HG03066 (cell line): ENCODE results near the gene ABAT.
"Not testable (repeated sequence)": the region's sequence is repeated elsewhere in the genome, so short reads cannot be mapped to it uniquely, and the experiment has no call there.

ENCODE experiments used
- ATAC-seq: cut with Tn5 transposase; IDR thresholded peaks from one replicate; pipeline ENCODE4 v1.9.1; 2021; ENCODE audit warnings: low read depth; ENCODE audit not compliant: unreplicated experiment

Gene ABAT

DNA sequence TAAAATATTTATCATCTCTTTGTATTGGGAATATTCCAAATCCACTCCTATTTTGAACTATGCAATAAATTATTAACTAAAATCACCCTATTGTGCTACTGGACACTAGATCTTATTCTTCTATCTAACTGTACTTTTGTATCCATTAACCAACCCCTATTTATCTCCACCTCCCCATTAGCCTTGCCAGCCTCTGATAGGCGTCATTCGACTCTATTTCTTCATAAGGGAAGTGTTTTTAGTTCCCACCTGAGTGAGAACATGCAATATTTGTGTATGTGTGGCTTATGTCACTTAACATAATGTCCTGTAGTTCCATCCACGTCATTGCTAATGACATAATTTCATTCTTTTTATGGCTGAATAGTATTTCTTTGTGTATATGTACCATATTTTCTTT, 99.1 kb downstream of the ABAT start:
- no peak for ATAC-seq

DNA sequence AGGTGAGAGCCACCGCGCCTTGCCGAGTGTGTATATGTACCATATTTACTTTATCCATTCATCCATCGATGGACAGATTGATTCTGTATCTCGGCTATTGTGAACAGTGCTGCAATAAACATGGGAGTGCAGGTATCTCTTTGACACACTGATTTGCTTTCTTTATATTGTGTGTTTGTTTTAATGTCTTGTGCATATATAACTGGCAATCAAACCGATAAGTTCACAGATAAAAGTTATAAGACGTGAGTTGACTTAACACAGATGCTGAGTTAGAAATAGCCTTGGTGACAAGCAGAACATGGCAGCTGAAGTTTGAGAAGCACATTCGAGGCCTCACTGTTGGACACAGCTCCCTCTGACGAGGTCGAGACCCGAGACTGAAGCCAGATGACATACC, 99.8 kb downstream of the ABAT start:
- no peak for ATAC-seq

DNA sequence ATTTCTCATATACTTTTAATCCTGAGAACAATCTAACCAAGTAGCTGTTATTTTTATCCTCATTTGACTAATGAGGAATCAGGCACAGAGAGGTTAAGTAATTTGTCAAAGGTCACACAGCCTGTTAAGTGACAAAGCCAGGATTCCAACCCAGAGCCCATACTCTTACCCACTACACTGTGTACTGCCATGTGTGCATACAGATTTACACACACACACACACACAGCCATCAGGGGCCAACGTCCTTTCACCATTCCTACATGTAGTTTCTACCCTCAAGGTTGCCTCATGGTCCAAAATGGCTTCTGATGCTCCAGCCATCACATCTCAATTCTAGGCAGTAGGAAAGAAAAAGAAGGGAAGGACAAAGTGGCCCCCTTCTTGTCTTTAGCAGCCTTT, 100.9 kb downstream of the ABAT start:
- ATAC-seq: no peak

DNA sequence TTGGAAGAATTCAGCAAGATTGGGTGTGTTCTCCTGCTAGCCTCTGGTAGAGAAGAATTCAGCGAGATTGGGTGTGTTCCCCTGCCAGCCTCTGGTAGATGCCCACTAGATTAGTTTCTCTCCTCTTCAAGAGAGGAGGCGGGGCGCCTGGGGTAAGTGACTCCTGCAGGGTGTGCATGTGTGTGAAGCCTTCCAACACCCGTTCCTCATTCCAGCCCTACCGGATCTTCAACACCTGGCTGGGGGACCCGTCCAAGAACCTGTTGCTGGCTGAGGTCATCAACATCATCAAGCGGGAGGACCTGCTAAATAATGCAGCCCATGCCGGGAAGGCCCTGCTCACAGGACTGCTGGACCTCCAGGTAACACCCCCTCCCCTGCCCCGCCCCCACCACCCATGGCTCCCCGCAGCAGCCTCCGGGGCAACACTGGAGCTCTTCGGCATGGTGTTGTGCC, 101.7 kb downstream of the ABAT start:
- no peak for ATAC-seq

DNA sequence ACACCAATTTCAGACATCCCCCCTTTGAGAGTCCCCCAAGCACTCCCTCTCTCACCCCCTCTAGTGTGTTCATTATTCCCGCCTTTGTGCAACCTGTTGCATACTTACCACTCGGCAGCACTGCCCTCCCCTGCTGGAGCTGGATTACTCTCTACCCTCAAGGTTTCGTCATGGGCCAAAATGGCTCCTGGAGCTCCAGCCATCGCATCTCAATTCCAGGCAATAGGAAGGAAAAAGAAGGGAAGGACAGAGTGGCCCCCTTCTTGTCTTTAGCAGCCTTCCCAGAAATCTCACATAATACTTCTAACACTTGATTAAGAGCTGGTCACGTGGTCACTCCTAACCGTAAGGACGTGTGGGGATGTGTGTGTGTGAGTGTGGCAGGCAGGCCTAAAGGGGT, 102.8 kb downstream of the ABAT start:
- ATAC-seq: no peak

DNA sequence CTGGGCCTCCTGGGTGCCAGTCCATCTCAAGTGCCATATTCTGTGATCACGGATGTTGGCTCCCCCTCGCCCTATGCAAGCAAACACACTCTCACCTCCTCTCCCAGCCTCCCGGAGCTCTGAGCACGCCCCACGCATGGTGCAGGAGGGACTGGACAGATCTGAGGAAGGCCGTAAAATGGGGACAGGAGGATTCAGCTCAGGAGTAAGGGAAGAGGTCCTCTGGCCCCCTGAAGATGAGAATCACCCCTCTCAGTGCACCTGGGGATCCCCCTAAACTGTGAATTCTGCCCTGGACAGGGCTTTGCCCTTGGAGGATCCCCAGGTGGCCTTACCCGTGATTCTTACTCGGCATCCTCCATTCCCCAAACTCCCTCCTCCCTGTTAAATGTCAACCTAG, 107.4 kb downstream of the ABAT start:
- ATAC-seq: no peak

DNA sequence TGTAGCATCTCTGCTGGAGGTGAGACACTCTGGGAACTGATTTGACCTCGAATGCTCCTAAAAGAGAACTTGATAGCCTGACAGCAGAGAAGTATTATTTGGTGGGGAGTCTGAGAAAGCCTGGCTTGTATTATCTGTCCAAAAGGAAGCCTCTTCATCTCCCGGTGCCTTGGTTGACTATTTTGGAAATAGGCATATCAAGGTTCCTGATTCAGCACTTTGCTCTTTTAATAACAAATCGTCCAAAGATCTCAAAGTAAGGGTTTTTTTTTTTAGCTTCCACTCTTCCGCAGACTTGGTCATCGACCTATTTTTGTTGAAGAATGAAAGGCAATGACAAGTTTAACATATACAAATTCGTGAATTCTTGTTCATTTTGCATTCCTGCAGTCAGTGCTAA, 108.3 kb downstream of the ABAT start:
- ATAC-seq: no peak

DNA sequence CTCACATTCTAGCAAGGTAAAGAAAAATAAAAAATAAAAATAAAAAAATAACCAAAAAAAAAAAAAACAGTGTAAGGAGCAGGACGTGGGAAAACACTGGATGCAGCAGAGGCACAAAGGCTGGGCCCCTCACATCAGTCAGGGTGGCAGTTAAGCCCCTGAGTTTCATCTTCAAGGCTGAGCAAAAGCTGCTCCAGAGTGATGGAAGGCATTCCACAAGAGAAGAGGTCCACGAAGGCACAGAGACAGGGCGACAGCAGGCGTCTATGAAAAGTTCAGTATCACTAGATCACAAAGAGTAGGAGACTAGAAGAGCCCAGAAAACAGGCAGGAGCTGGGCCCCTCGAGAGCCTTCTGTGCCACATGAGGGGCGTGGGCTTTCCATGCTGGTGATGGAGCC, 111.0 kb downstream of the ABAT start:
- no peak for ATAC-seq

DNA sequence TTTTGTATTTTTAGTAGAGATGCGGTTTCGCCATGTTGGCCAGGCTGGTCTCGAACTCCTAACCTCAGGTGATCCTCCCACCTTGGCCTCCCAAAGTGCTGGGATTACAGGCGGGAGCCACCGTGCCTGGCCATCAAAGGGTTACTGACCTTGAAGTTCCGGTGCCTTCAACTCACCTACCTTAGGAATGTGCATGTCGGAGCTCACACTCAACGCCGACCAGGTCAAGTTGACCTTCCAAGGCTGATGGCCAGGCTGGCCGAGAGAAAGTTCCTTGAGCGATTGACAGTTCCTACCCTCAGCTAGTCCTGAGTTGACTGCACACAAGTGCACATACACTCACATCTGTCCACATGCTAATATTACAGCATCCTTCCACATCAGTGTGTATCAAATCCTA, 111.9 kb downstream of the ABAT start:
- ATAC-seq: not testable (repeated sequence)

DNA sequence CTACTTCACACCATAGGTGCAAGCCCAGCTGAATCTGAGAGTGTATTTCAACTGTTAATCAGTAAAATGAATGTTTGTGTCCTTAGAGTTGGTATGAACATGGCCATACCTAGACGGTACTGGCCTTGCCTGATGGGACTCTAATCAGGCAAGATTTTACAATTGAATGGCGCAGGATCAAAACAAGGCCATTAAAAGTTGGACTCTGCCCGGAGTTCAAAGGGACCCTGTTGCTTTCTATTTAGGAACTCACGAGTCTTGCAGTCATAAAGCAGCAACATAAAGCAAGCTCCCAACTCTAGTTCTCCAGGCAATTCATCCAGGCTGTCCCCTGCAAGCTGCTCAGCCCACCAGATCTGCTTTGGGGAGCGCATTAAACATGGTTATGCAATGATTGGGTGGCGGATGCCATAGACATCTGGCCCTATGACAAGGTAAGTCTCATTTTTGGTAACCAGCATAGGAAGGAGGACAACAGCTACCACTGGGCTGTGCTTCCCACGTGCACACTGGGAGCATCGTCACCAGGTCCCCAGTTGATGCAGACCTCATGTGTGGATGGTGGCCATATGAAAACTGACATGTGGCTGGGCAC, 114.3 kb downstream of the ABAT start:
- no peak for ATAC-seq

DNA sequence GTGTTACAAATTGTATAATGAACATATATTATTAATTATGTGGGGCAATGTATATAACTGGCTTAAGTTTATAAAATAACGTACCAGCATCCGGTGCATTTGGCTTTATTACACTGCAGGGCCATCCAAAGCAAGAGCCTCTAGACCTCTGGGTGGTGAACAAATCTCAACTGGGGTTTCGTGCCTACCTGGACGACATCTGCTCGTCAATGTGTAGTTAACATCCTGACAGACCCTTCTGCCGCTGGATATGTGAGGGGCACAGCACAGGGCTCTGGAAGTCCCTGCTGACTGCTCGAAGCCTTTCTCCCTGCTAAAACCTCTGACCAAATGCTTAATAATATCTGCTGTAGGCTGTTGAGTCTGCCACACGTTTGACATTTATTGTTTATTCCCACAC, 120.7 kb downstream of the ABAT start:
- ATAC-seq: no peak

DNA sequence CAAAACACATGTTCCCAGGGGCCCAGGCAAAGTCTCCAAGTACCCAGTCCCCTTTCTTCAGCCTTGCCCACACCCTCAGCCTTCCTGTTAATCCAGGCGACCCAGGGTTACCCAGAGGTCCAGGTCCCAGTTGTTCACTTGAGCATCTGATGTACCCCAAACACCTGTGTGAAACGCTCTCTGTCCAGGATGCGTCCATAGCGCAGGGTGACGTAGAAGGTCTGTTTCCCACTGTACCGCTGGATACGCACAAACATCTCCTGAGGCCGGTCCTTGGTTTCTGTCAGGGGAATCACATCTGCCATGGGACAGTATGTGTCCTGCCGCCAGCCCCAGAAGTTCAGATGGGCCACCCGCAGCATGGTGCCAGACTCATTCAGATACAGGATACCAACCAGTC, 121.4 kb downstream of the ABAT start:
- ATAC-seq: no peak

DNA sequence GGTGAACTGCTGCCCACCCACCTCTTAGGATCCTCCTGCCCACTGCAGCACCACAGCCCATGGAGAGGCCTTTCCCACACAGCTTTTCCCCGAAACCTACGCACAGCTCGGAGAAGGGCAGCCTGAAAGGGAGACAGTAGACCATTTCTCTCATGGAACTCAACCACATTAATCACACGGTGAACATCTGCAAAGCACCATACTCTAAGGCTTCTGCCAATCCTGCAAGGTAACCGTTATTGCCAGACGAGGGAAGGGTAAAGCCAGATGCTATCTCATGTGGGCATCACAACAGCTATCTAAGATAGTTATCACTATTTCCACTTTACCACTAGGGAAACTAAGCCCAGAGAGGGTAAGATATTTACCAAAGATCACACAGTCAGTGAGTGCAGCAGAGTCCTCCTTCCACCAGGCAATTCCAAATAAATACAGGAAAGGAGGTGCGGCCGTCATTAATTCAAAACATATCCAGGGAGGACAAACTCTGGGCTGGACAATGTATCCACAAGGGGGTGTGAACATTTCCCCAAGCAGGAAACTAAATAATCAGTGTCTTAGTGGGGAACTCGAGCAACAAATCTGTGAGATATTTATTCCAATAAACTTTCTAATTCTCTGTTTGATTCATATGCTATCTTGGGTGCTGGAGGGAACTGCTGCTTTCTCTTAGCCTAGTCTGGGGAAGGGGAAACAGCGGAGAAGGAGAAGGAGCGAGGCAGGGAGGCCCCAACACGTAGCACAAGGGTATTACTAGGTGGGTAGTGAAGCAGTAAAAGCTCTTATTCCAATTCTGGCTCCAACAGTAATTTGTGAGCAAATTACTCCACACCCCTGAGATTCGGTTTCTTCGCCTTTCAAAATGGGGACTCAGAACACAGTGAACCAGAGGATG, 122.3 kb downstream of the ABAT start:
- ATAC-seq: peak; percentile 1

DNA sequence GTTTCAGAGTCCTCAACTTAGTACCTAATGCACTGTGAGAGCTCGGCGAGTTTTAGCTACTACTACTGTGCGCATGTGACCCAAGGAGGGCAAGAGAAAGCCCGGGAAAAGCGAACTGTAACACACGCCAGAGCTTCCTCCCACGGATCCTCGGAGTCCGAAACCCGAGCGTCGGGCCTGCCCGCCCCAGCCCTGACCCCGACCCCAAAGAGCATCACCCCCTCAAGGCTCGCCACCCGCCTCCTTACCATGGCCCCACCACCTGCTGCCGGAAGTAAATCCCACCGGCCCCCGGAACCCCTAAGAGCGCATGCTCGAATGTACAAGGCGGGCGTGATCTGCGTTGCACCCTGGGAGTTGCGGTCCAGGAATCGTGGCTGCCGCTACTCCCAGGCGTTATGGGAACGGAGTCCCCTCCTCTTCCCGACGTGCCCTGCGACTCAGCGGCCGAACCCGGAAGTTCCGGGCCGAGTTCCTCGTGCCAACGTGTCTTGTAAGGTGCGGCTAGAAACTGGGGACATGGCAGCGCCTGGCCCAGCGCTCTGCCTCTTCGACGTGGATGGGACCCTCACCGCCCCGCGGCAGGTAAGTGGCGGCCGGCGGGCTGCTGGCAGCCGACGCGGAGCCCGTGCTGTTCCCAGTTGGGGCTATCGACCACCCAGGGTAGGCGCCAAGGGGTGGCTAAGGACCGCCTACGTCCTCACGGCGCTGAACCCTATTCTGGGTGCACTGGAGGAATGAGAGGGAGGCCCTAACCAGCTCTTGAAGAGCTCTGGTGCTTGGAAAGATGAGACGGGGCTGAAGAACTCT, 123.2 kb downstream of the ABAT start, which contains the start of the genes PMM2 and TMEM186:
Gene PMM2, plus strand, starts transcription at position 476 of the 810 bp plus-strand sequence. Its CDS starts 44 bp downstream, at position 520.
Gene TMEM186, minus strand, starts transcription at position 276 of the 810 bp plus-strand sequence. Its CDS starts 25 bp downstream, at position 251.
- peak; percentile 88 for ATAC-seq

DNA sequence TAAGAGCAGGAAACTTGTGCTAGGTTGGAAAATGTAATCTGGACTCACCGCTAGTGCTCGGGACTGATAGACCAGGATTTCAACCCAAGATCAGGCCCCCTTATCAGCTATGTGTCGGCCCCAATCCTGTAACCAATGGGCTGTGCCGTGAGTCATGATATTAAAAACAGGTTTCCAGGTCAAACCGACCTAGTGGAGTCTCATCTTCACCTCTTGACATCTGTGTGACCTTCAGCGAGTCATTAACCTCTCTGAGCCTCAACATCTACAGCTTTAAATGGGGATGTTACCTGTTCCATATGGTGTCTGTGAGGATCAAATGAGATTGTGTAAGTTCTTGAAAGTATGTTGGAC, 123.7 kb downstream of the ABAT start:
- peak; percentile 1 for ATAC-seq

DNA sequence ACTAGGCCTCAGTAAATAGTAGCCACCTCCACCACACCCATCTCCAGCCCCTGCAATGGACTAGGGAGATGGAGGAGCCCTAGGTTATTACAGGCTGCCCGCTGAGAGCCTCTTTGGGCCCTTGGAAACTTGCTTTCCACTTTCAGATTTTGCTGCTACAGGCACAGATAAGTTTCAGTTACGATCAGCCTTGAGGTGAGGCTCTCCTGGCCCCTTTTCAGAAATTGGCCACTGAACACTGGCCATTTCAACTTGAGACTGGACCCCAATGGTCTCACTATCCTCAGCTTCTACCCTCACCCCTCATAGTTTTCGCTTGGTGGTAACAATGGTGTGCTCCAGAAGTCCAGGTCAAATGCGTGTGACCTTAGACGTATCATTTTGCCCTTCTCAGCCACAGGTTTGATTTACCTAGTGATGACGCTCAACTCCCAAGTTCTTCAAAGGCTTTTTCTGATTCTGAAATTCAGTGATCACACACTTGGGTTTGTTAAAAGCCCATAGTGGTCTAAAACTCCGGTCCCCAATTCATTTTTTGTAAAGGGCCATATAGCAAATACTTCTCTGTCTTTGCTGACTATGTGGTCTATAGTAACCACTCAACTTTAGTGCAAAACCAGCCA, 124.2 kb downstream of the ABAT start:
- no peak for ATAC-seq

DNA sequence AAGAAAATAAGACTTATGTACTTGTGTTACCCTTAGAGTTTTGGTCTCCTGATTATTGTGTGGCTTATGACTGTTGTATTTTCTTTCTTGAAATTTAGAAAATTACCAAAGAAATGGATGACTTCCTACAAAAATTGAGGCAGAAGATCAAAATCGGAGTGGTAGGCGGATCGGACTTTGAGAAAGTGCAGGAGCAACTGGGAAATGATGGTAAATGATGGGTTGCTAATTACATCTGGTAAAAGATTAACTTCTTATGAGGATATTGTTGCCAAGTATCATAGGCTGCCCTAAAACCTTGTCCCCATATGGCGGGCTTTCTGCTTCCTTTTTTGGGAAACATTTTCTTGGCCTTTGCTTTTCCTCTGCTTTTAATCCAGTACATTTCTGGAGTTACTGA, 127.3 kb downstream of the ABAT start:
- no peak for ATAC-seq

DNA sequence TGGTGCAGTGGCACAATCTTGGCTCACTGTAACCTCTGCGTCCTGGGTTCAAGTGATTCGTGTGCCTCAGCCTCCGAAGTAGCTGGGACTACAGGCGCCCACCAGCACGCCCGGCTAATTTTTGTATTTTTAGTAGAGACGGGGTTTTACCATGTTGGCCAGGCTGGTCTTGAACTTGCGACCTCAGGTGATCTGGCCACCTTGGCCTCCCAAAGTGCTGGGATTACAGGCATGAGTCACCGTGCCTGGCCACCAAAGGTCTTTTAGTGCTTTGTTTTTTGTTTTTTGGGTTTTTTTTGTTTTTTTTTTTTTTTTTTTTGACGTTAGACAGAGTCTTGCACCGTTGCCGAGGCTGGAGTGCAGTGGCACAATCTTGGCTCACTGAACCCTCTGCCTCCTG, 129.3 kb downstream of the ABAT start:
- not testable (repeated sequence) for ATAC-seq

DNA sequence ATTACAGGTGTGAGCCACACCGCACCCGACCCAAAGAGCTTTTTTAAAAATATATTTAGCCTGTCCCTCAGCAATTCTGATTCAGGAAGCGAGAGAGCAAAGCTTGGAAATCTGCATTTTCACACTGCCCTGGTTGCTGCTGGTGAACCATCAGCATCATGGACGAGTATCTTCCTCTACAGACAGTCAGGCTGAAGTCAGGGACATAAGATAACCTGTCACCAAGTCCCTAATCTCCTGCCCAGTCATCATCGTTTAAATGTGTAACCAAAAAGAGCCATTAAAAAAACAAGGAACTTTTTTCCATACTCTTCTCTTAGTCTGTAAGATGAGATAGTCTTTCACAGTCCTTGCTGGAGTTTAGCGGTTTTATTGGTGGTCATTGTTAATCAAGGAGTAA, 129.9 kb downstream of the ABAT start:
- ATAC-seq: no peak

DNA sequence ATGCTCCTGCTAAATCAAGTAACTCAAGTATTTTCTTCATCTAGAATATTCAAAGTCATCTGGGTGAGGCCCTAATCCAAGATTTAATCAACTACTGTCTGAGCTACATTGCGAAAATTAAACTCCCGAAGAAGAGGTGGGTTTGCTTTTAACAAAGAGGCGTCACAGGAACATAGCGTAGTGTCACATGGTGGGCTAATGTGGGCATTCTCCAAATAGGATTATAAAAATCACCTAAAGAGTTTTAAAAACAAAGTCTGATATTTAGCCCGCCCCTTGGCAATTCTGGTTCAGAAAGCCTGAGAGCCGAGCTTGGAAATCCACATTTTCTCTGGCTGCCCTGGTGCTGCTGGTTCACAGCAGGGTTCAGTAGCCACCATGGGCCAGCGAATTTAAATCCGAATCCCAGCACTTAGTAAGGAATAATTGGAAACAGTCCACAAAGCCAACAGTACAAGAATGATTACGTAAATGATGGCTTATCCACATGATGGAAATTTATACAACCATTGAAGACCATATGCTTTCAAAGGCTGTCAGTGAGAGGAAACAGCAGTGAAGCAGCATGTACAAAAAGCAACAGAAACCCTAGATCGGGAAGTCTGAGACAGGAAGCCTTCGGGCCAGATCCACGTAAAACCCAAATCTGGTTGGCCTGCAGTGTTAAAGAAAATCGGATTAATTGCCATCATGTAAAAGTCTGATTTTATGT, 132.0 kb downstream of the ABAT start:
- ATAC-seq: no peak
